Right atrium auricular region (tissue), 2 donors: ENCODE measurements around the gene PRAMEF7. TPM values are rescaled to one million over a fixed set of nuclear protein-coding genes. Genes with fewer than 3 reads are reported as not detected.
"Not testable (repeated sequence)": the region's sequence is repeated elsewhere in the genome, so short reads cannot be mapped to it uniquely, and the experiment has no call there.

ENCODE experiments used
- DNase-seq: peaks from one replicate; pipeline ENCODE4 v3.0.0-alpha.2; 2019; ENCODE audit warnings: low spot score
- H3K27ac ChIP-seq, 2 donors: fragments of 200-600 bp; sonication (generic); 1 replicate in 1 of 2; 2 replicates in 1 of 2; pipeline ENCODE4 v1.5.1; 2016 to 2019
- H3K27me3 ChIP-seq, 2 donors: fragments of 200-600 bp; sonication (generic); one replicate each; pipeline versions ENCODE4 v1.5.1 to v1.6.0; 2017 to 2019
- H3K36me3 ChIP-seq: fragments of 200-600 bp; sonication (generic); one replicate; pipeline ENCODE4 v1.5.1; 2016
- H3K4me1 ChIP-seq, 2 donors: fragments of 200-600 bp; sonication (generic); one replicate each; pipeline versions ENCODE4 v1.5.1 to v1.6.0; 2017 to 2019
- H3K4me3 ChIP-seq, 2 donors: fragments of 200-600 bp; sonication (generic); 1 replicate in 1 of 2; 2 replicates in 1 of 2; pipeline ENCODE4 v1.5.1; 2017 to 2019; ENCODE audit warnings: mild to moderate bottlenecking in 1 of 2, moderate library complexity in 1 of 2
- H3K9me3 ChIP-seq, 2 donors: fragments of 200-600 bp; sonication (generic); one replicate each; pipeline ENCODE4 v1.5.1; 2019
- total RNA-seq, 2 donors: library from RNA; depleted of rRNA; stranded (reverse); fragments of >200 nt; gene quantifications; one replicate each; pipeline ENCODE4 v1.1.0, GENCODE V29; 2016

The PRAMEF7 gene
- not detected for total RNA-seq

- H3K4me3 ChIP-seq, H3K36me3 ChIP-seq, H3K27me3 ChIP-seq, H3K4me1 ChIP-seq, H3K9me3 ChIP-seq, DNase-seq, H3K27ac ChIP-seq: not testable (repeated sequence)
Observed at GRCh38 chr1:12916310-12916709, at the start of gene PRAMEF7. PRAMEF7 (plus strand) TSS chr1:12916610; CDS start chr1:12917693, 1,083 bp downstream.

- H3K4me3 ChIP-seq, DNase-seq, H3K27ac ChIP-seq, H3K4me1 ChIP-seq, H3K9me3 ChIP-seq, H3K27me3 ChIP-seq, H3K36me3 ChIP-seq: not testable (repeated sequence)
Observed at GRCh38 chr1:12878453-12878852, 38.0 kb upstream of the PRAMEF7 start.

GRCh38 chr1:12886101-12886500 is 30.3 kb upstream of the PRAMEF7 start, which contains the start of gene PRAMEF4:
PRAMEF4 (minus strand) TSS chr1:12886201; CDS start chr1:12883394, 2,807 bp downstream.
- not testable (repeated sequence) for H3K27ac ChIP-seq, H3K4me3 ChIP-seq, DNase-seq, H3K9me3 ChIP-seq, H3K36me3 ChIP-seq, H3K27me3 ChIP-seq, H3K4me1 ChIP-seq

GRCh38 chr1:12898170-12898569 is 18.2 kb upstream of the PRAMEF7 start, which contains the start of gene PRAMEF10:
PRAMEF10 (minus strand) TSS chr1:12898270; CDS start chr1:12895847, 2,423 bp downstream.
- H3K27ac ChIP-seq, H3K4me3 ChIP-seq, DNase-seq, H3K27me3 ChIP-seq, H3K9me3 ChIP-seq, H3K36me3 ChIP-seq, H3K4me1 ChIP-seq: not testable (repeated sequence)

- H3K27ac ChIP-seq, H3K4me3 ChIP-seq, H3K36me3 ChIP-seq, H3K9me3 ChIP-seq, H3K4me1 ChIP-seq, H3K27me3 ChIP-seq, DNase-seq: not testable (repeated sequence)
Observed at GRCh38 chr1:12899186-12899585, 17.2 kb upstream of the PRAMEF7 start.

GRCh38 chr1:12903793-12904572 is 12.4 kb upstream of the PRAMEF7 start:
- not testable (repeated sequence) for DNase-seq, H3K27me3 ChIP-seq, H3K27ac ChIP-seq, H3K4me3 ChIP-seq, H3K36me3 ChIP-seq, H3K4me1 ChIP-seq, H3K9me3 ChIP-seq

GRCh38 chr1:12921749-12922148 is 5.3 kb downstream of the PRAMEF7 start:
- not testable (repeated sequence) for H3K27me3 ChIP-seq, H3K4me1 ChIP-seq, H3K4me3 ChIP-seq, H3K9me3 ChIP-seq, H3K27ac ChIP-seq, DNase-seq, H3K36me3 ChIP-seq

- not testable (repeated sequence) for H3K36me3 ChIP-seq, H3K4me3 ChIP-seq, H3K27ac ChIP-seq, H3K27me3 ChIP-seq, DNase-seq, H3K9me3 ChIP-seq, H3K4me1 ChIP-seq
Observed at GRCh38 chr1:12924368-12924767, 8.0 kb downstream of the PRAMEF7 start.

GRCh38 chr1:12947480-12947879 is 31.1 kb downstream of the PRAMEF7 start, which contains the start of gene PRAMEF6:
PRAMEF6 (minus strand) TSS chr1:12947580; CDS start chr1:12942518, 5,062 bp downstream.
- not testable (repeated sequence) for H3K4me1 ChIP-seq, H3K9me3 ChIP-seq, H3K27ac ChIP-seq, H3K36me3 ChIP-seq, H3K27me3 ChIP-seq, H3K4me3 ChIP-seq, DNase-seq

Other genes with a start within 250 kb of the PRAMEF7 start
- gene AADACL3, start 200.5 kb upstream of the PRAMEF7 start, total RNA-seq, result not detected
- gene CFAP107, start 170.4 kb upstream of the PRAMEF7 start, total RNA-seq, result not detected
- gene PRAMEF12, start 142.9 kb upstream of the PRAMEF7 start, total RNA-seq, result not detected
- gene PRAMEF1, start 125.2 kb upstream of the PRAMEF7 start, total RNA-seq, result not detected
- not detected for gene PRAMEF11, start 85.2 kb upstream of the PRAMEF7 start, total RNA-seq
- not detected for gene HNRNPCL1, start 67.9 kb upstream of the PRAMEF7 start, total RNA-seq
- not detected for gene PRAMEF2, start 59.5 kb upstream of the PRAMEF7 start, total RNA-seq
- gene PRAMEF4, start 30.4 kb upstream of the PRAMEF7 start, total RNA-seq, result not detected
- gene PRAMEF10, start 18.3 kb upstream of the PRAMEF7 start, total RNA-seq, result not detected
- gene PRAMEF6, start 31.0 kb downstream of the PRAMEF7 start, total RNA-seq, result not detected
- gene PRAMEF27, start 140.0 kb downstream of the PRAMEF7 start, total RNA-seq, result not detected
- not detected for gene HNRNPCL3, start 144.2 kb downstream of the PRAMEF7 start, total RNA-seq
- gene PRAMEF25, start 154.2 kb downstream of the PRAMEF7 start, total RNA-seq, result not detected
- not detected for gene HNRNPCL2, start 200.2 kb downstream of the PRAMEF7 start, total RNA-seq
- gene PRAMEF26, start 239.4 kb downstream of the PRAMEF7 start, total RNA-seq, result not detected
- not detected for gene HNRNPCL4, start 249.0 kb downstream of the PRAMEF7 start, total RNA-seq